GM12878 (cell line): ENCODE measurements around the gene NPL. TPM values are rescaled to one million over a fixed set of nuclear protein-coding genes. Genes with fewer than 3 reads are reported as not detected.

ENCODE experiments used
- ATAC-seq: fragments of 200-7000 bp; cut with Tn5 transposase; 3 replicates; pipeline ENCODE4 v1.9.1; 2020; ENCODE audit warnings: mild to moderate bottlenecking, moderate library complexity
- BruUV-seq: library from RNA; stranded (reverse); fragments of 400-500 nt; replicated peaks from 2 replicates; lab custom pipeline; 2021; lab: Mats Ljungman, UMichigan
- CTCF ChIA-PET: fragments of 300-600 bp; sonication (Branson Sonifier 250); formaldehyde crosslinking; extraction: SDS; loops from one replicate; lab custom pipeline; 2021; ENCODE audit warnings: inconsistent platforms; lab: Yijun Ruan, JAX
- POLR2A ChIA-PET: fragments of 350-600 bp; formaldehyde crosslinking; extraction: SDS; loops from one replicate; lab custom pipeline; 2021; ENCODE audit warnings: inconsistent platforms; lab: Charles Lee
- RAD21 ChIA-PET: fragments of 300-600 bp; sonication (Branson Sonifier 250); formaldehyde crosslinking; loops from one replicate; lab custom pipeline; 2023; ENCODE audit warnings: antibody characterized with exemption; ENCODE audit not compliant: unreplicated experiment; lab: Charles Lee
- SMC1A ChIA-PET: fragments of 300-600 bp; sonication (Branson Sonifier 250); formaldehyde crosslinking; loops from one replicate; lab custom pipeline; 2023; ENCODE audit not compliant: unreplicated experiment, uncharacterized antibody; lab: Charles Lee
- DNase-seq: peaks from one replicate; pipeline ENCODE4 v3.0.0-alpha.2; 2011; ENCODE audit warnings: low read depth, low spot score
- FAIRE-seq: peaks from 3 replicates; lab custom pipeline; 2011; peaks lifted over from hg19 to GRCh38; lab: Jason Lieb, UNC
- H2AFZ ChIP-seq: 2 replicates; pipeline ENCODE4 v1.6.0; 2011; ENCODE audit warnings: low read depth, low read length, control low read depth; ENCODE audit not compliant: control insufficient read depth
- H3K27ac ChIP-seq: 2 replicates; pipeline ENCODE4 v1.5.1; 2011; ENCODE audit warnings: control low read depth; ENCODE audit not compliant: control insufficient read depth, insufficient read depth
- H3K27me3 ChIP-seq, 2 experiments: replicated peaks in 1 of 2; 2 replicates each; pipeline versions ENCODE4 v1.6.0 to v1.6.1; 2011; ENCODE audit warnings: low read length in 1 of 2; ENCODE audit not compliant: control insufficient read depth in 2 of 2, insufficient read depth in 2 of 2
- H3K36me3 ChIP-seq, 2 experiments: 2 replicates each; pipeline ENCODE4 v1.5.1; 2011; ENCODE audit warnings: low read length in 1 of 2; ENCODE audit not compliant: control insufficient read depth in 2 of 2, insufficient read depth in 2 of 2
- H3K4me1 ChIP-seq: 2 replicates; pipeline ENCODE4 v1.6.1; 2011; ENCODE audit warnings: mild to moderate bottlenecking, low read length, moderate library complexity, mixed read lengths; ENCODE audit not compliant: control insufficient read depth, insufficient read depth
- H3K4me2 ChIP-seq: 2 replicates; pipeline ENCODE4 v1.6.0; 2011; ENCODE audit warnings: control low read depth; ENCODE audit not compliant: control insufficient read depth, insufficient read depth
- H3K4me3 ChIP-seq: fragments of 200-600 bp; sonication (generic); 2 replicates; pipeline ENCODE4 v1.5.1; 2016
- H3K79me2 ChIP-seq: 2 replicates; pipeline ENCODE4 v1.6.0; 2011; ENCODE audit warnings: low read length; ENCODE audit not compliant: control insufficient read depth, insufficient read depth
- H3K9ac ChIP-seq: 2 replicates; pipeline ENCODE4 v1.8.0; 2011; ENCODE audit warnings: low read length, control low read depth, mixed read lengths; ENCODE audit not compliant: control insufficient read depth, insufficient read depth
- H3K9me3 ChIP-seq: replicated peaks from 3 replicates; pipeline ENCODE4 v1.5.1; 2011; ENCODE audit warnings: mild to moderate bottlenecking, low read length; ENCODE audit not compliant: control insufficient read depth, insufficient read depth
- H4K20me1 ChIP-seq: 2 replicates; pipeline ENCODE4 v1.6.0; 2011; ENCODE audit not compliant: control insufficient read depth, insufficient read depth
- BACH1 ChIP-seq: fragments of 450-650 bp; IDR thresholded peaks from 2 replicates; pipeline ENCODE4 v1.6.1; 2017; ENCODE audit warnings: mild to moderate bottlenecking, borderline replicate concordance
- BCL3 ChIP-seq: IDR thresholded peaks from 2 replicates; pipeline ENCODE4 v1.6.1; 2011; ENCODE audit warnings: borderline replicate concordance, low read depth, mild to moderate bottlenecking, moderate library complexity, low read length; ENCODE audit not compliant: insufficient read depth, poor library complexity, severe bottlenecking
- CREB1 ChIP-seq: IDR thresholded peaks from 2 replicates; pipeline ENCODE4 v1.6.1; 2012; ENCODE audit warnings: low read depth, mild to moderate bottlenecking, inconsistent platforms
- CREM ChIP-seq: IDR thresholded peaks from 2 replicates; pipeline ENCODE4 v1.6.1; 2014; ENCODE audit warnings: antibody characterized with exemption, low read depth
- DPF2 ChIP-seq: fragments of 450-650 bp; IDR thresholded peaks from 2 replicates; pipeline ENCODE4 v1.6.1; 2017; ENCODE audit warnings: mild to moderate bottlenecking
- HDAC6 ChIP-seq: fragments of 200-600 bp; sonication (generic); IDR thresholded peaks from one replicate; pipeline ENCODE4 v1.8.0; 2017; ENCODE audit warnings: antibody characterized with exemption; ENCODE audit not compliant: unreplicated experiment
- JUNB ChIP-seq: IDR thresholded peaks from 2 replicates; pipeline ENCODE4 v1.6.1; 2016; ENCODE audit warnings: antibody characterized with exemption, mild to moderate bottlenecking
- PAX5 ChIP-seq: IDR thresholded peaks from 2 replicates; pipeline ENCODE4 v1.6.1; 2011; ENCODE audit warnings: low read depth, low read length, borderline replicate concordance
- PML ChIP-seq: IDR thresholded peaks from 2 replicates; pipeline ENCODE4 v1.6.1; 2012; ENCODE audit warnings: low read length, inconsistent platforms
- POLR2AphosphoS2 ChIP-seq: IDR thresholded peaks from 2 replicates; pipeline ENCODE4 v1.6.1; 2011; ENCODE audit warnings: low read depth, mild to moderate bottlenecking, low read length, improper control_type of control experiment, moderate library complexity
- POLR2AphosphoS5 ChIP-seq: IDR thresholded peaks from 2 replicates; pipeline ENCODE4 v1.6.1; 2011; ENCODE audit warnings: mild to moderate bottlenecking, low read length, inconsistent platforms
- RBBP5 ChIP-seq: fragments of 200-600 bp; sonication (generic); conservative IDR thresholded peaks from 2 replicates; pipeline ENCODE4 v1.6.1; 2016
- SMAD1 ChIP-seq: fragments of 450-650 bp; IDR thresholded peaks from 2 replicates; pipeline ENCODE4 v1.6.1; 2018; ENCODE audit warnings: mild to moderate bottlenecking, low read depth; ENCODE audit not compliant: partially characterized antibody
- SMAD5 ChIP-seq: IDR thresholded peaks from 2 replicates; pipeline ENCODE4 v1.6.1; 2016; ENCODE audit warnings: antibody characterized with exemption, low read depth
- USF2 ChIP-seq: IDR thresholded peaks from 2 replicates; pipeline ENCODE4 v1.6.1; 2011; ENCODE audit warnings: low read depth, low read length, improper control_type of control experiment, borderline replicate concordance
- WRNIP1 ChIP-seq: IDR thresholded peaks from 2 replicates; pipeline ENCODE4 v1.6.1; 2011; ENCODE audit warnings: low read depth, low read length, improper control_type of control experiment, borderline replicate concordance
- ZNF207 ChIP-seq: fragments of 450-650 bp; IDR thresholded peaks from 2 replicates; pipeline ENCODE4 v1.6.1; 2014; ENCODE audit warnings: antibody characterized with exemption, mild to moderate bottlenecking, borderline replicate concordance
- ZZZ3 ChIP-seq: IDR thresholded peaks from 2 replicates; pipeline ENCODE4 v1.6.1; 2011; ENCODE audit warnings: low read depth; ENCODE audit not compliant: control insufficient read depth, insufficient read length
- WGBS: methylation state at CpG from one replicate; pipeline ENCODE4 v1.1.6; 2016; ENCODE audit warnings: low lambda C conversion rate; ENCODE audit not compliant: insufficient replicate concordance, insufficient coverage; ENCODE audit errors: missing lambda C conversion rate; 5-methylcytosine and 5-hydroxymethylcytosine counted together
- in situ Hi-C: fragments of 300-500 bp; cut with MboI; formaldehyde crosslinking; loops from 9 replicates; pipeline ENCODE4 v1.14.3; 2018; ENCODE audit warnings: mixed read lengths
- intact Hi-C: fragments of 100-400 bp; cut with micrococcal nuclease; formaldehyde crosslinking; loops from one replicate; pipeline ENCODE4 v1.14.2; 2022; ENCODE audit not compliant: unreplicated experiment
- polyA plus RNA-seq, 11 experiments: library from polyadenylated mRNA; depleted of rRNA in 4 of 11; unstranded in 6 of 11; stranded (reverse) in 5 of 11; fragments of >200 nt; fragmentation: Nextera tagmentation in 4 of 11; fragmentation: Illumina TruSeq in 1 of 11; extraction: Ambion mirVana in 4 of 11; extraction: Trizol in 1 of 11; gene quantifications; 1 replicate in 1 of 11; 2 replicates in 10 of 11; pipeline versions ENCODE4 v1.2.1 to v1.2.3, GENCODE V29; 2011 to 2016; ENCODE audit warnings: inconsistent platforms in 2 of 11, missing spikeins in 2 of 11, low read depth in 1 of 11
- total RNA-seq, 4 experiments: library from RNA; depleted of rRNA in 3 of 4; stranded (reverse); fragments of >200 nt in 3 of 4; fragmentation: Illumina TruSeq in 1 of 4; extraction: Trizol in 1 of 4; gene quantifications; 2 replicates each; pipeline versions ENCODE4 v1.2.1 to v1.2.3, GENCODE V29; 2013 to 2021
- TF ChIP-seq, protein P1 (sequence below): fragments of 450-650 bp; formaldehyde crosslinking; IDR thresholded peaks from 2 replicates; pipeline ENCODE4 v1.4.0; 2022; ENCODE audit warnings: mild to moderate bottlenecking, moderate library complexity

NPL gene
- total and polyA plus RNA-seq, 10 of the 15 experiments (the other 5 are each of a cell fraction or from before 2014, with no cell fraction given) = 5.3 to 19.2 (median 10.0) TPM

- TF ChIP-seq HDAC6 (no peak), ZNF207 (no peak), BCL3 (no peak), USF2 (no peak), POLR2AphosphoS2 (no peak), BACH1 (no peak)
Measured at GRCh38 chr1:182794676-182795201, 5.2 kb downstream of the NPL start (continued).

GRCh38 chr1:182795563-182796228 is 6.1 kb downstream of the NPL start:
- ChIA-PET SMC1A (interaction anchor here (1.8 kb wide), 1 partner anchor 200 kb away, joined by 7 read pairs; no protein-coding TSS in a partner anchor), CTCF (interaction anchor here (1.9 to 18.8 kb wide), 3 partner anchors 9 to 192 kb away, joined by 6 to 1888 read pairs (median 9); partner anchors contain the start of genes RGS16 and RNASEL), POLR2A (no interaction called here), RAD21 (interaction anchor here (1.1 kb wide), 1 partner anchor 199 kb away, joined by 3 read pairs; no protein-coding TSS in a partner anchor)
- Histone ChIP-seq H3K36me3 (no peaks in the 10 kb centered on the region), H3K27ac (no peak overlapping the region), H3K4me3 (no peak overlapping the region), H2AFZ (peak overlapping the region; percentile 34; the same call in 1 of the 2 replicates), H3K79me2 (no peaks in the 10 kb centered on the region), H3K4me2 (no peak overlapping the region), H4K20me1 (no peaks in the 10 kb centered on the region), H3K9ac (no peak overlapping the region), H3K9me3 (no peaks in the 10 kb centered on the region), H3K4me1 (0 out of 2 replicates have a peak, but pooled peaks cover 3% of the 10 kb centered on the region), H3K27me3 (no peaks in the 10 kb centered on the region)
- in situ Hi-C loops (no loop called here), intact Hi-C loops (no loop called here)
- peak; percentile 39 for ATAC-seq
- no peak for DNase-seq
- WGBS = 71% methylated on average over 8 of the region's 8 CpGs
- no peak for FAIRE-seq
- BruUV-seq = no TSS peak
- TF ChIP-seq POLR2AphosphoS2 (no peak), CREM (no peak), PAX5 (no peak), JUNB (no peak), PML (no peak), SMAD5 (no peak), RBBP5 (no peak), WRNIP1 (no peak), POLR2AphosphoS5 (no peak), CREB1 (no peak), DPF2 (no peak), SMAD1 (no peak), ZZZ3 (no peak)
- TF ChIP-seq, protein P1, sequence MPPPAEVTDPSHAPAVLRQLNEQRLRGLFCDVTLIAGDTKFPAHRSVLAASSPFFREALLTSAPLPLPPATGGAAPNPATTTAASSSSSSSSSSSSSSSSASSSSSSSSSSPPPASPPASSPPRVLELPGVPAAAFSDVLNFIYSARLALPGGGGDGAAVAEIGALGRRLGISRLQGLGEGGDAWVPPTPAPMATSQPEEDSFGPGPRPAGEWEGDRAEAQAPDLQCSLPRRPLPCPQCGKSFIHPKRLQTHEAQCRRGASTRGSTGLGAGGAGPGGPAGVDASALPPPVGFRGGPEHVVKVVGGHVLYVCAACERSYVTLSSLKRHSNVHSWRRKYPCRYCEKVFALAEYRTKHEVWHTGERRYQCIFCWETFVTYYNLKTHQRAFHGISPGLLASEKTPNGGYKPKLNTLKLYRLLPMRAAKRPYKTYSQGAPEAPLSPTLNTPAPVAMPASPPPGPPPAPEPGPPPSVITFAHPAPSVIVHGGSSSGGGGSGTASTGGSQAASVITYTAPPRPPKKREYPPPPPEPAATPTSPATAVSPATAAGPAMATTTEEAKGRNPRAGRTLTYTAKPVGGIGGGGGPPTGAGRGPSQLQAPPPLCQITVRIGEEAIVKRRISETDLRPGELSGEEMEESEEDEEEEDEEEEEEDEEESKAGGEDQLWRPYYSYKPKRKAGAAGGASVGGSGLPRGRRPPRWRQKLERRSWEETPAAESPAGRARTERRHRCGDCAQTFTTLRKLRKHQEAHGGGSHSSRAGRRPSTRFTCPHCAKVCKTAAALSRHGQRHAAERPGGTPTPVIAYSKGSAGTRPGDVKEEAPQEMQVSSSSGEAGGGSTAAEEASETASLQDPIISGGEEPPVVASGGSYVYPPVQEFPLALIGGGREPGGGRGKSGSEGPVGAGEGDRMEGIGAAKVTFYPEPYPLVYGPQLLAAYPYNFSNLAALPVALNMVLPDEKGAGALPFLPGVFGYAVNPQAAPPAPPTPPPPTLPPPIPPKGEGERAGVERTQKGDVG = no peak
